Testis (tissue), 2 donors: ENCODE data around the gene DENND5B.

Experiments
- POLR2A ChIP-seq: fragments of 450-650 bp; IDR thresholded peaks from one replicate; pipeline ENCODE4 v1.6.1; 2017; ENCODE audit warnings: antibody characterized with exemption, mild to moderate bottlenecking, moderate library complexity
- TF ChIP-seq, protein P1 (sequence below), 3 experiments: fragments of 450-650 bp in 2 of 3; fragments of 200-600 bp in 1 of 3; sonication (generic) in 1 of 3; IDR thresholded peaks; one replicate each; pipeline ENCODE4 v1.5.1; 2016 to 2019; ENCODE audit warnings: antibody characterized with exemption in 3 of 3, mild to moderate bottlenecking in 2 of 3, moderate library complexity in 1 of 3

DNA sequence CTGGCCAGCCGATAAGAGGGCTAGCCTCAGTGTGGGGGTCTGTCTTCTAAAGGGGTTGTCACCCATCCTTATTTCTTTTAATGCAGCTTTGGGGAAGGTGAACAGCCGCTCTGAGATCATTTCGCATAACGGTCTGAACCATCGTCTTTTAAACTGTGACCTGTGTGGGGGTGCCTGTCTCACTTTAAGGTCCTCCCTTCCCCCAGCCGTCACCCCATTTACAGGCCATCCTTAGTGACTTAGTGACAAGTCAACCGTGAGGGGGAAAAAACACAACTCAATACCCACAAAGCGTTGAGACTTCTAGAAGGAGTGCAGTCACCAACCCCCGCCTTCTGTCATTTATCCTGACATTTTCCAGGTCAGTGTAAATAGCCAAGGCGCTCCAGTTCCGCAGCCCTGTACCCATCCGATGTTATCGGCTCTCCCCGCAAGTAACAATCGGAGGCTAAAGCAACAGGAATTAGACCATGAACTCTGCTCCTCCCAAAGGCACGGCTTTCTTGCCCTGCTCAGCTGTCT is 505 bp upstream of the DENND5B start:
- TF ChIP-seq, protein P1, sequence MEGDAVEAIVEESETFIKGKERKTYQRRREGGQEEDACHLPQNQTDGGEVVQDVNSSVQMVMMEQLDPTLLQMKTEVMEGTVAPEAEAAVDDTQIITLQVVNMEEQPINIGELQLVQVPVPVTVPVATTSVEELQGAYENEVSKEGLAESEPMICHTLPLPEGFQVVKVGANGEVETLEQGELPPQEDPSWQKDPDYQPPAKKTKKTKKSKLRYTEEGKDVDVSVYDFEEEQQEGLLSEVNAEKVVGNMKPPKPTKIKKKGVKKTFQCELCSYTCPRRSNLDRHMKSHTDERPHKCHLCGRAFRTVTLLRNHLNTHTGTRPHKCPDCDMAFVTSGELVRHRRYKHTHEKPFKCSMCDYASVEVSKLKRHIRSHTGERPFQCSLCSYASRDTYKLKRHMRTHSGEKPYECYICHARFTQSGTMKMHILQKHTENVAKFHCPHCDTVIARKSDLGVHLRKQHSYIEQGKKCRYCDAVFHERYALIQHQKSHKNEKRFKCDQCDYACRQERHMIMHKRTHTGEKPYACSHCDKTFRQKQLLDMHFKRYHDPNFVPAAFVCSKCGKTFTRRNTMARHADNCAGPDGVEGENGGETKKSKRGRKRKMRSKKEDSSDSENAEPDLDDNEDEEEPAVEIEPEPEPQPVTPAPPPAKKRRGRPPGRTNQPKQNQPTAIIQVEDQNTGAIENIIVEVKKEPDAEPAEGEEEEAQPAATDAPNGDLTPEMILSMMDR (IDR thresholded peaks at IDR 0.05): no peak
- no peak for TF ChIP-seq POLR2A
